Activated CD8-positive, alpha-beta T cell treated with anti-CD3 and anti-CD28 coated beads, Interleukin-2, amount 10 ng/mL, durations not matched to agents 7 days and 5 days (primary cell): ENCODE data around the gene ADGRL3. TPM values are rescaled to one million over a fixed set of nuclear protein-coding genes. Genes with fewer than 3 reads are reported as not detected.
"Not testable (repeated sequence)": the region's sequence is repeated elsewhere in the genome, so short reads cannot be mapped to it uniquely, and the experiment has no call there.

Source experiments
- ATAC-seq: fragments of 150-1000 bp; cut with Tn5 transposase; one replicate; pipeline ENCODE4 v1.10.0; 2021; ENCODE audit warnings: moderate library complexity
- CTCF ChIA-PET: fragments of 350-600 bp; sonication (Branson Sonifier 250); formaldehyde crosslinking; loops from one replicate; lab custom pipeline; 2021; ENCODE audit warnings: antibody characterized with exemption; lab: Charles Lee
- POLR2A ChIA-PET: fragments of 350-600 bp; sonication (Branson Sonifier 250); formaldehyde crosslinking; loops from one replicate; lab custom pipeline; 2021; ENCODE audit warnings: antibody characterized with exemption; lab: Charles Lee
- DNase-seq: peaks from one replicate; pipeline ENCODE4 v3.0.0-alpha.2; 2020
- H3K27ac Mint-ChIP-seq: one replicate; pipeline ENCODE4 v1.8.0; 2021; ENCODE audit warnings: mild to moderate bottlenecking, mixed read lengths
- H3K27me3 Mint-ChIP-seq: one replicate; pipeline ENCODE4 v1.8.0; 2021; ENCODE audit warnings: low read depth, mixed read lengths
- H3K36me3 Mint-ChIP-seq: one replicate; pipeline ENCODE4 v1.8.0; 2021; ENCODE audit warnings: low read depth, mixed read lengths
- H3K4me1 Mint-ChIP-seq: one replicate; pipeline ENCODE4 v1.8.0; 2021; ENCODE audit warnings: low read depth, mixed read lengths
- H3K4me3 Mint-ChIP-seq: one replicate; pipeline ENCODE4 v1.8.0; 2021; ENCODE audit warnings: mild to moderate bottlenecking, mixed read lengths
- H3K9me3 Mint-ChIP-seq: one replicate; pipeline ENCODE4 v1.8.0; 2022; ENCODE audit warnings: mixed read lengths; ENCODE audit not compliant: insufficient read depth
- total RNA-seq, 2 experiments: library from RNA; stranded (reverse); gene quantifications; one replicate each; pipeline ENCODE4 v1.2.3, GENCODE V29; 2021

ADGRL3 gene
- total RNA-seq, 2 experiments from 2014 or later: not detected

- ChIA-PET CTCF (no interaction called here), POLR2A (no interaction called here)
- no peak overlapping the region for H3K4me3 Mint-ChIP-seq
- no peaks in the 10 kb centered on the region for H3K4me1 Mint-ChIP-seq
- no peaks in the 10 kb centered on the region for H3K27me3 Mint-ChIP-seq
- H3K27ac Mint-ChIP-seq: no peak overlapping the region
- DNase-seq (no peak), ATAC-seq (no peak)
- H3K9me3 Mint-ChIP-seq: peaks cover 7% of the 10 kb centered on the region
- H3K36me3 Mint-ChIP-seq: no peaks in the 10 kb centered on the region
Observed at GRCh38 chr4:61590881-61591280, 390.8 kb downstream of the ADGRL3 start.

GRCh38 chr4:61596606-61597340 is 396.6 kb downstream of the ADGRL3 start:
- H3K36me3 Mint-ChIP-seq: no peaks in the 10 kb centered on the region
- CTCF ChIA-PET: no interaction called here
- no peak overlapping the region for H3K4me3 Mint-ChIP-seq
- POLR2A ChIA-PET: no interaction called here
- H3K4me1 Mint-ChIP-seq: no peaks in the 10 kb centered on the region
- no peak overlapping the region for H3K27ac Mint-ChIP-seq
- H3K9me3 Mint-ChIP-seq: peaks cover 11% of the 10 kb centered on the region
- DNase-seq (no peak), ATAC-seq (no peak)
- no peaks in the 10 kb centered on the region for H3K27me3 Mint-ChIP-seq

- Mint-ChIP-seq H3K36me3 (no peaks in the 10 kb centered on the region), H3K4me3 (no peak overlapping the region), H3K27me3 (no peaks in the 10 kb centered on the region), H3K4me1 (no peaks in the 10 kb centered on the region), H3K9me3 (no peaks in the 10 kb centered on the region), H3K27ac (no peak overlapping the region)
- ChIA-PET POLR2A (no interaction called here), CTCF (no interaction called here)
- DNase-seq (no peak), ATAC-seq (no peak)
Observed at GRCh38 chr4:61603086-61603485, 403.0 kb downstream of the ADGRL3 start.

GRCh38 chr4:61604054-61604453 is 403.9 kb downstream of the ADGRL3 start:
- DNase-seq (no peak), ATAC-seq (no peak)
- Mint-ChIP-seq H3K36me3 (no peaks in the 10 kb centered on the region), H3K27me3 (no peaks in the 10 kb centered on the region), H3K9me3 (peaks cover 4% of the 10 kb centered on the region), H3K27ac (no peak overlapping the region), H3K4me3 (no peak overlapping the region), H3K4me1 (no peaks in the 10 kb centered on the region)
- ChIA-PET POLR2A (no interaction called here), CTCF (no interaction called here)

GRCh38 chr4:61605984-61606383 is 405.9 kb downstream of the ADGRL3 start:
- ATAC-seq: no peak
- DNase-seq: no peak
- Mint-ChIP-seq H3K4me1 (no peaks in the 10 kb centered on the region), H3K27ac (no peak overlapping the region), H3K36me3 (no peaks in the 10 kb centered on the region), H3K9me3 (peaks cover 4% of the 10 kb centered on the region), H3K27me3 (no peaks in the 10 kb centered on the region), H3K4me3 (no peak overlapping the region)
- ChIA-PET CTCF (no interaction called here), POLR2A (no interaction called here)

GRCh38 chr4:61614231-61614630 is 414.1 kb downstream of the ADGRL3 start:
- Mint-ChIP-seq H3K27ac (no peak overlapping the region), H3K9me3 (peaks cover 8% of the 10 kb centered on the region), H3K36me3 (no peaks in the 10 kb centered on the region), H3K4me1 (no peaks in the 10 kb centered on the region), H3K27me3 (no peaks in the 10 kb centered on the region), H3K4me3 (no peak overlapping the region)
- DNase-seq (no peak), ATAC-seq (no peak)
- POLR2A ChIA-PET: no interaction called here
- CTCF ChIA-PET: no interaction called here

GRCh38 chr4:61619528-61619927 is 419.4 kb downstream of the ADGRL3 start:
- peaks cover 8% of the 10 kb centered on the region for H3K9me3 Mint-ChIP-seq

GRCh38 chr4:61628282-61628681 is 428.2 kb downstream of the ADGRL3 start:
- H3K9me3 Mint-ChIP-seq: no peaks in the 10 kb centered on the region
- no peak overlapping the region for H3K27ac Mint-ChIP-seq
- DNase-seq (no peak), ATAC-seq (no peak)
- no peaks in the 10 kb centered on the region for H3K36me3 Mint-ChIP-seq
- H3K4me1 Mint-ChIP-seq: no peaks in the 10 kb centered on the region
- H3K4me3 Mint-ChIP-seq: no peak overlapping the region
- H3K27me3 Mint-ChIP-seq: no peaks in the 10 kb centered on the region
- ChIA-PET POLR2A (no interaction called here), CTCF (no interaction called here)

More at GRCh38 chr4:61619528-61619927, 419.4 kb downstream of the ADGRL3 start:
- DNase-seq (no peak), ATAC-seq (no peak)
- Mint-ChIP-seq H3K27ac (no peak overlapping the region), H3K36me3 (no peaks in the 10 kb centered on the region), H3K4me3 (no peak overlapping the region), H3K4me1 (no peaks in the 10 kb centered on the region), H3K27me3 (no peaks in the 10 kb centered on the region)
- ChIA-PET CTCF (no interaction called here), POLR2A (no interaction called here)

- no peaks in the 10 kb centered on the region for H3K9me3 Mint-ChIP-seq
- CTCF ChIA-PET: no interaction called here
- no peaks in the 10 kb centered on the region for H3K4me1 Mint-ChIP-seq
- POLR2A ChIA-PET: no interaction called here
- DNase-seq (no peak), ATAC-seq (no peak)
- H3K27me3 Mint-ChIP-seq: no peaks in the 10 kb centered on the region
- no peak overlapping the region for H3K27ac Mint-ChIP-seq
- H3K4me3 Mint-ChIP-seq: no peak overlapping the region
- H3K36me3 Mint-ChIP-seq: no peaks in the 10 kb centered on the region
Observed at GRCh38 chr4:61628727-61629126, 428.6 kb downstream of the ADGRL3 start.

- ATAC-seq (no peak), DNase-seq (no peak)
- no peaks in the 10 kb centered on the region for H3K27me3 Mint-ChIP-seq
- no peak overlapping the region for H3K4me3 Mint-ChIP-seq
- no peak overlapping the region for H3K27ac Mint-ChIP-seq
- ChIA-PET POLR2A (no interaction called here), CTCF (no interaction called here)
- no peaks in the 10 kb centered on the region for H3K36me3 Mint-ChIP-seq
- no peaks in the 10 kb centered on the region for H3K4me1 Mint-ChIP-seq
- no peaks in the 10 kb centered on the region for H3K9me3 Mint-ChIP-seq
Observed at GRCh38 chr4:61630548-61630947, 430.4 kb downstream of the ADGRL3 start.

GRCh38 chr4:61638591-61638990 is 438.5 kb downstream of the ADGRL3 start:
- no peak overlapping the region for H3K4me3 Mint-ChIP-seq
- DNase-seq (no peak), ATAC-seq (no peak)
- H3K27ac Mint-ChIP-seq: no peak overlapping the region
- POLR2A ChIA-PET: no interaction called here
- H3K27me3 Mint-ChIP-seq: no peaks in the 10 kb centered on the region
- CTCF ChIA-PET: no interaction called here
- no peaks in the 10 kb centered on the region for H3K9me3 Mint-ChIP-seq
- no peaks in the 10 kb centered on the region for H3K36me3 Mint-ChIP-seq
- no peaks in the 10 kb centered on the region for H3K4me1 Mint-ChIP-seq

GRCh38 chr4:61646746-61647350 is 446.7 kb downstream of the ADGRL3 start:
- H3K9me3 Mint-ChIP-seq, DNase-seq, H3K36me3 Mint-ChIP-seq, H3K27ac Mint-ChIP-seq, H3K4me1 Mint-ChIP-seq, H3K4me3 Mint-ChIP-seq, ATAC-seq, H3K27me3 Mint-ChIP-seq, POLR2A ChIA-PET, CTCF ChIA-PET: not testable (repeated sequence)
